SU-DHL-6 (cell line): Measurements from ENCODE around the gene C1QB.

Source experiments
- CTCF ChIP-seq: fragments of 200-600 bp; sonication (generic); IDR thresholded peaks from one replicate; pipeline ENCODE4 v1.5.1; 2017; ENCODE audit warnings: antibody characterized with exemption, mild to moderate bottlenecking, low read length, moderate library complexity; ENCODE audit not compliant: insufficient read depth, poor library complexity, severe bottlenecking
- EZH2phosphoT487 ChIP-seq: fragments of 200-600 bp; sonication (generic), shearing (Covaris generic); conservative IDR thresholded peaks from 2 replicates; pipeline ENCODE4 v1.6.1; 2018; ENCODE audit warnings: mild to moderate bottlenecking, antibody characterized with exemption, low read length, moderate library complexity, mixed read lengths

- TF ChIP-seq CTCF = no peak
- no peak for TF ChIP-seq EZH2phosphoT487
Observed at GRCh38 chr1:22643381-22643780, 9.7 kb upstream of the C1QB start, which contains the start of gene C1QC.
